GM21528 (cell line): ENCODE results near the gene ADM2.
A peak's percentile ranks its signal among the peaks of the same experiment; 100 is the strongest.

Source experiments
- ATAC-seq: cut with Tn5 transposase; IDR thresholded peaks from one replicate; pipeline ENCODE4 v1.9.1; 2021; ENCODE audit warnings: mild to moderate bottlenecking, moderate library complexity; ENCODE audit not compliant: unreplicated experiment, low FRiP score

ADM2 gene

DNA sequence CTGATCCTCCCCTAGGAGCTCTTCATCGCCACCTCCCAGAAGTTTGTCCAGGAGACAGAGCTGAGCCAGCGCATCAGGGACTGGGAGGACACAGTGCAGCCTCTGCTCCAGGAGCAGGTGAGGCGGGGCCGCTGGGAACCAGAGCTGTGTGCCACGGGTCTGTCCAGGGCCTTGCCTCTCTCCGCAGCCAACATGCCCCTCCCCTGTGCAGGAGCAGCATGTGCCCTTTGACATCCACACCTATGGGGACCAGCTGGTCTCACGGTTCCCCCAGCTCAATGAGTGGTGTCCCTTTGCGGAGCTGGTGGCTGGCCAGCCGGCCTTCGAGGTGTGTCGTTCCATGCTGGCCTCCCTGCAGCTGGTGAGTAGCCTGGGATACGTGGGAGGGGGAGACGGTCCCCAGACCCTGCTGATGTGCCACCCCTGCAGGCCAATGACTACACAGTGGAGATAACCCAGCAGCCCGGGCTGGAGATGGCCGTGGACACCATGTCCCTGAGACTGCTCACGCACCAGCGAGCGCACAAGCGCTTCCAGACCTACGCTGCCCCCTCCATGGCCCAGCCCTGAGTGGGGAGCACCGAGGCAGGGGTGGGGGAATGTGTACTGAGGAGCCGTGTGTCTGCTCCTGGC is 41.6 kb downstream of the ADM2 start:
- no peak for ATAC-seq

DNA sequence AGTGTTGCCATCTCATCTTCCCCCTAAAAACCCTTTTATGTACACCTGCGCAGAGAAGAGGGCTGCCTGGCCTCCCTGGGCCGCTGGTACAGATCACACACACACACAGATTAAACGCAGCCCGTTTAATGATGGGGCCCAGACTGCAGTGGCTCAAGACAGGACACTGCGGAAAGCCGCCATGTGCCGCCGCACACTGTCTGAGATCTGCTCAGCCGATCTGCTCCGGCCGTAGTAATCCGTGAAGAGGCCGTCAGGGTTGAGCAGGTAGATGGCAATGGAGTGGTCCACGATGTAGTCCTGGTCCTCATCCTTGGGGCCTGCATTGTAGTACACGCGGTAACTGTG is 42.1 kb downstream of the ADM2 start:
- no peak for ATAC-seq

GRCh38 chr22:50523806-50524675 is 42.7 kb downstream of the ADM2 start:
- ATAC-seq: no peak

GRCh38 chr22:50524676-50525103 is 43.3 kb downstream of the ADM2 start:
- ATAC-seq: no peak

DNA sequence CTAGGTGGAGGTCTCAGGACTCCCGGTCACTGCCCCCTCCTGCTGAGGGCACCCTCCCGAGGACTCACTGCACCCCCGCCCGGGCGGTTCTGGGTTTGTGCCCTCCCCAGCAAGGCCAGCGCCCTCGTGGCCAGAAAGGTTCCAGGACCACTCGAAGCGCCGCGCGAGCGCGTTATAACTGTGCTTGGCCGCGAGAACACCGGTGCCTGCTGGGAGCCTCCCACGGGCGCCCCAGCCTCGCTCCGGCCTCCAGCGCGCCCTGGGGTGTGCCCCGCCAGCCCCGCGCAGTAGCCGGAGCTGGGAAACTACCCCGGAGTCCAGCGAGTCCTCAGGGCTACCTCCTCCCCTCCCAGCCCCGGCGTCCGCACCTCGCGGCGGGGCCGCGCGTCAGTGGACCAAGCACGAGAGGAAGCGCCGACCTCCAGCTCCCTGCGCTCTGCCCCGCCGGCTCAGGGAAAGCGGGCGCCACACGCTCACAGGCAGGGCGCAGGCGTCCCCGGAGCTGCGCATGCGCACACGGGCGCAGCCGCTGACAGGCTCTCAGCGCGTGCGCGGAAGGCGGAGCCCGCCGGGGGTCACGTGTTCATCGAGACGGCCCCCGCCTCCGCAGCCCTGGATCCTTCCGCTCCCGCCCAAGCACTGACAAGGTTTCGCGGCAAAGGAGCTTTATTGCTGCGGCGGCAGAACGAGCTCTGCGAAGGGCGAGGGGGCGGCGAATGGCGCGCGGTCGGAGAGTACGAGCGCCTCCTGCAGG is 43.9 kb downstream of the ADM2 start, which contains the start of gene SCO2:
Gene SCO2 (minus strand): TSS at position 495 of the 754 bp plus-strand sequence. CDS start 1,187 bp downstream, outside the sequence.
- peak; percentile 33 for ATAC-seq

DNA sequence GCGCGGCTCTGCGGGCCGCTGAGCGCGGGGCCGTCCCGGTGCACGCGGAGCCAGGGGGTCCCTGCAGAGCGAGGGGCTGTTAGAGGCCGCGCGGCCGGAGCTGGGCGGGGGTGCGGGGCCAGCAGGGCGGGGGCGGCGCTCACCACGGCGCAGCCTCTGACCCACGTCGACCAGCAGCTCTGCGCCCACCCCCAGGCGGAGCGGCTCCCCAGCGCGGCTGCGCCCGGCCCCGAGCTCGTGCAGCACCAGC is 44.4 kb downstream of the ADM2 start:
- ATAC-seq: no peak

DNA sequence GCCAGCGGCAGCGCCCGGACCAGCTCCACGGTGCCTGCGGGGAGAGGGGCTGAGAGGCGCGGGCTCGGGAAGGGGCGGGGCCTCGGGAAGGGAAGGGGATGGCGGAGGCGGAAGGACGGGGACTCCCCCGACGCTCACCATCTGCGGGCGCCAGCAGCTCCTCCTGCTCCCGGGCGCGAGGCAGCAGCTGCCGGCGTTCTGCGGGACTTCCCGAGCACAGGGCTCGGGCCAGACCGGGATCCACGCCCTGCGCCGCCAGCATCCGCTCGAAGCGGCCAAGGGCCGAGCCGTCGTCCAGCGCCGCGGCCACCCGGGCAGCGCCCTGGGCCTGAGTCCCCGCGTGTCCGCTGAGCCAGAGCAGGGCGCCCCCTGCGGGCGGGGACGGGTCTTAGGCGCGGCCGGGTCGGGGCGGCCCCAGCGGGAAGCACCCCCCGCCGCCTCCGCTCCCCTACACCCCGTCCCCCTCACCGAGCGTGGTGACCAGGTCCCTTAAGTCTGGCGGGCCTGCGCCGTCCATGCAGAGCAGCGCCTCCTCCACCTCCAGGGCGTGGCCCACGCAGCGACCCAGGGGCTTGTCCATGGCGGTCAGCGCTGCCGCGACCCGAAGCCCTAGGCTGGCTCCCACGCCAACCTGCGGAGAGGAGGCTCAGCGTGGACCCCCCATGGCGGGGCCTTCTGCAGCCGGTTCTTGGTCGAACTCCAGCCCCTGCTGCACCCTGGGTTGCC is 44.9 kb downstream of the ADM2 start:
- peak; percentile 23 for ATAC-seq

GRCh38 chr22:50526834-50527801 is 45.8 kb downstream of the ADM2 start:
- no peak for ATAC-seq

GRCh38 chr22:50527921-50528681 is 46.8 kb downstream of the ADM2 start:
- no peak for ATAC-seq

DNA sequence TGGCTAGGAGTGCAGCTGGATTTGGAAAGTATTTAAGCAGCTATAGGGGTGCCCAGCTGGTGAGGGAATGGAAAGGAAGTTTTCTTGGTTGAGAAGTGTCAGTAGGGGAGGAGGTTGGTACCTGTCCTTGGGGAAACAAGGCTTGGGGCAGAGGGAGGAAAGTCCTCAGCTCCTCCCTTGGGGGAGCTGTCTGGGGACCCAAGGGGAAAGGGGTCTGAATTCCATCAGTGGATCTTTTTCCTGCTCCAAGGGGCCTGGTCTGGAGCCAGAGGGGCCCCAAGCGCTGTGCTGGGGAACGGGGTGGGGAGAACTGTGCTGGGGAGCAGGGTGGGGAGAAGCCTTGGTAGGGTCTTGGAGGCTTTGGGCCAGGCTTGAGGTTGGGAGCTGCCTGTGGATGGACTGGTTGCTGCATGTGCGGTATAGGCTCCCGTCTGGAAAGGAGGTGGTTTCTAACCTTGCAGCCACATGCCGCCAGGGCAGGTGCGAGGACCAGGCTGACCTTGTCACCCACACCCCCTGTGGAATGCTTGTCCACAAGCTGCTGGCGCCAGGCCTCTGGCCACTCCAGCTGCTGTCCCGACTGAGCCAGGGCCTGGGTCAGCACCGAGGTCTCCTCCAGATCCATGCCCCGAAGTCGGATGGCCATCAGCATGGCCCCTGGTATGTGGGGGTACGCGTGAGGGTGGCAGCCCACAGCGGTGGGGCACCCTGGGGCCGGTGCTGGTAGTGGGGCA is 47.5 kb downstream of the ADM2 start:
- ATAC-seq: no peak

- ATAC-seq: no peak
Observed at GRCh38 chr22:50529416-50529896, 48.1 kb downstream of the ADM2 start.

DNA sequence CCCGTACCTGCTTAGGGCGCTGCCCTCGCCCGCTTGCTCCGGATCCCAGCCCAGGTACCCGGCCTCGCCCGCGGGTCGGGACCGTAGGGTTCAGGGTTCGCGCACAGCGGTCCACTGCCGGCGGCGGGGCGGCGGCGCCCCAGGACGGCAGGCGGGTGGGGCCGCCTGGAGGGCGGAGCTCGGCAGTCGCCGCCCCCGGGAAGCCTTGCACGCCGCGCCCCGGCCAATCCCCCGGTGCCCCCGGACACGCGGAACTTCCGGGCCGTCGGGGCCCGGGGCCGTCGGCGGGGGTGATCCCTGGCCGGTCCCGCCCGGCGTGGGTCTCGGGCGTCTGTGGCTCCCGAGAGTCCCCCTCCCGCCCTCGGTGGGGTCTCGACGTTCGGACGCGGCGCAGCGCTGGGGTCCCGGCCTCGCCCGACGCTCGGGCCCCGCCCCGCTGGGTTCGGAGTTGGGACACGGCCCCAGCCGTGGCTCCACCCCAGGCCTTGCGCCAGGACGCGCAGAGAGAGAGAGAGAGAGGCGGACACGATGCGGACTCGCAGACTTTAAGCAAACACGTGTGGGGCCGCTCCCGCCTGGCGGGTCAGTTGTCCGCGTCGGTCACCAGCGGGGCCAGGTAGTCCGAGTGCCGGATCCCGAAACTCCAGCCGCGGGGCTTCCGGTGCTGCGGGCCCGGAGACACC is 48.7 kb downstream of the ADM2 start, which contains the start of gene TYMP:
Gene TYMP (minus strand): TSS at position 116 of the 683 bp plus-strand sequence. CDS start 303 bp downstream, outside the sequence.
- ATAC-seq: peak; percentile 22

DNA sequence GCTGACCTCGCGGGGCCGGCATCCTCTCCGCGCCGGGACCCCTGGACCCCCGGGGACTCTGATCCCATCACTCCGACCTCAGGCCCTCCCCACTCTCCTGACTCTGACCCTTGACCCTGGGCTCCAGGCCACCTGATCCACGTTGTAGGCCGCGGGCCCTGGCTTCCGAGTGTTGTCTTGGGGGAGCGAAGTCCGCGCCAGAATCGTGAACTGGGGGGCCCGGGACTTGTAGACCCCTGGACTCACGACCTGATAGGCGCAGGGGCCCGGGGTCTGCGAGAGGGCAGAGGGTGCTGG is 49.2 kb downstream of the ADM2 start:
- ATAC-seq: no peak

DNA sequence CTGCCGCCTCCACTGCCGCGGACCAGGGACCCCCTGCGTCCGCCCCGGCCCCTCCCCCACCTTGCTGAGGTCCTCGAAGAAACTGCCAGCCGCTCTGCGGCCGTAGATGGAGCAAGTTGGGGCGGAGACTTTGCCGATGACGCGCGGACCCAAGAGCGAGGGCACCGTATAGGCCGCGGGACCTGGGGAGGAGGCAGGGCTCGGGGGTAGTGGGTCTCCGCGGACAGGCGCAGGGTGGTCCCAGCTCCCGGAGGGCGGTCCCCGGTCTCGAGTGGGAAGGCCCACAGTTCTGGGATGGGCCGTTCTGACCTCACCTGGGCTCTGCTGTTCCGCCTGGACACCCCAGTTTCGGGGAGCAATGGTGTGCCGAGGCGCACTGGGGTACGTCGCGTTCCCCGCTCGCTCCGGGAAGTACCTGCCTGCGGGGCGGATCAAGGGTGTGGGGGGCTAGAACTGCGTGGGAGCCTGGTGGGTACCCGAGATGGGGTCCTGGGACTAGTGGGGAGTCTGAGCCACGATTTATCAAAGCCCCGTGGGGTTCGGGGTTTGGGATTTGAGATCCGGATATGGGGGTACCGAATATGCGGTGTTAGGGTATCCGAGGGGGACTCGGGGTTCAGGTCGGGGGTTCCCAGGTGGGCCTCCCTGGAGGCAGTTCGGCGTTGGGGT is 49.7 kb downstream of the ADM2 start:
- no peak for ATAC-seq

DNA sequence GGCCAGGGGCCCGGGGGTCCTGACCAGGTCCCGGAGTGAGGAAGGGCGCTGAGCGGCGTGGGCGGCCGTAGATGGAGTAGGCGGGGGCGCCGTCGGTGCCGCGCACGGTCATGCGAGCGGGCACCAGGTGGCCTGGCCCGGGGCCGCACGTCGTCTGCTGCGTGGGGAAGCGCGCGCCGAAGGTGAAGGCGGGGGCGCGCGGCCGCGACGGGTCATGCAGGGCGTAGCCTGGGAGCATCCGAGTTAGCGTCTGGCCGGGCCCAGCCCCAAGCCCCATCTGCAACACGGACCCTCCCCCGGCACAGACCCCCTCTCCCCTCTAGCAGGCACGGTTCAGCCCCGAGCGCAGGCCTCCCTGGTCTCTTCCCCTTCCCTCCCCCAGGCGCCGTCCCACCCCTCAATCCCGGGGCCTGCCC is 50.2 kb downstream of the ADM2 start:
- ATAC-seq: no peak

DNA sequence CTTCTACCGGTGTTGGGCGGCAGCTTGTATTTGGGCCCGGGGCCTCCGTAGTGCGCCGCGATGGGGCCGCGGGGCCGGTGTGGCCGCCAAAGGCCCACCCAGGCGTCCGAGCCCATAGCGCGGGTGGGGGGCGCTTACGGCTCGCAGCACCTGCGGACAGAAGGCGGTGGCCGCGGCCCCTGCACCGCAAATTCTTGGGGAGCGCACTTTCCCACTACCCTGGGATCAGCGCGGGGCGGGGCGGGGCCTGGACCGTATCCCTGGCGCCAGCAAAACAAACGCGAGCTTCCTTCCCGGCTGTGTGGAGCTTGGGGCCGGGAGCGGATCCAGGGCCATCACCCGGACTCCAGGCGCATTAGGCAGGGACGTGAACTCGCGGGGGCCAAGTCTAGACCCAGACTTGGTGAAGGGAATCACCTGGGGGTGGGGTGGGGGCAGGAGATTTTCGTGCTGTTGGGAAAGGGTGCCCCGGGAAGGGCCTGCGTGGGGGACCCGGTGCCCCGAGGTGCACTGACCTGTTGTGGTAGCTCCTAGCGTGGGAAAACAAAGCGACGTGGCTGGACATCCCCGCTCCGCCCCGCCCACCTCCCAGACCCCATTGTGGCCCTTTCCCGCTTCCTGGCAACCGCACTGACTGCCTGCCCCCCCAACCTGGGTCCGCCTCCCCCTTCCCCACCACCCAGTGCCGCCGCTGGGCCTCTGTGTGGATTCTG is 50.8 kb downstream of the ADM2 start:
- no peak for ATAC-seq
